Suprapubic skin (tissue), 4 donors: Measurements from ENCODE around the gene TBC1D24. TPM values are rescaled to one million over a fixed set of nuclear protein-coding genes. Genes with fewer than 3 reads are reported as not detected.

Experiments
- DNase-seq, 2 donors: peaks; one replicate each; pipeline ENCODE4 v3.0.0-alpha.2; 2019; ENCODE audit warnings: low spot score in 2 of 2
- H3K27ac ChIP-seq: fragments of 200-600 bp; sonication (generic); one replicate; pipeline ENCODE4 v1.5.1; 2019
- H3K27me3 ChIP-seq: fragments of 200-600 bp; sonication (generic); one replicate; pipeline ENCODE4 v1.5.1; 2019
- H3K36me3 ChIP-seq: fragments of 200-600 bp; sonication (generic); one replicate; pipeline ENCODE4 v1.5.1; 2019
- H3K4me1 ChIP-seq: fragments of 200-600 bp; sonication (generic); one replicate; pipeline ENCODE4 v1.5.1; 2019
- H3K4me3 ChIP-seq: fragments of 200-600 bp; sonication (generic); one replicate; pipeline ENCODE4 v1.5.1; 2019; ENCODE audit warnings: mild to moderate bottlenecking
- H3K9me3 ChIP-seq: fragments of 200-600 bp; sonication (generic); one replicate; pipeline ENCODE4 v1.5.1; 2019
- CTCF ChIP-seq, 2 donors: fragments of 200-600 bp in 1 of 2; fragments of 450-650 bp in 1 of 2; sonication (generic) in 1 of 2; IDR thresholded peaks; one replicate each; pipeline ENCODE4 v1.5.1; 2016 to 2019; ENCODE audit warnings: antibody characterized with exemption in 2 of 2, mild to moderate bottlenecking in 1 of 2, moderate library complexity in 1 of 2
- EP300 ChIP-seq: sonication (generic); formaldehyde crosslinking; IDR thresholded peaks from one replicate; pipeline ENCODE4 v1.6.1; 2017; ENCODE audit warnings: antibody characterized with exemption
- POLR2A ChIP-seq, 2 donors: fragments of 450-650 bp; IDR thresholded peaks; one replicate each; pipeline ENCODE4 v1.6.1; 2017; ENCODE audit warnings: antibody characterized with exemption in 2 of 2, mild to moderate bottlenecking in 2 of 2, moderate library complexity in 2 of 2
- POLR2AphosphoS5 ChIP-seq, 3 donors: sonication (generic); formaldehyde crosslinking; IDR thresholded peaks; one replicate each; pipeline ENCODE4 v1.6.1; 2017; ENCODE audit warnings: antibody characterized with exemption in 3 of 3
- WGBS: methylation state at CpG from one replicate; pipeline ENCODE4 v1.1.5; 2018; 5-methylcytosine and 5-hydroxymethylcytosine counted together
- total RNA-seq, 4 donors: library from RNA; depleted of rRNA; stranded (reverse); fragments of >200 nt; gene quantifications; one replicate each; pipeline ENCODE4 v1.1.0, GENCODE V29; 2016

The TBC1D24 gene
- total RNA-seq, 4 donors from 2014 or later, result 10.8 to 23.6 (median 16.5) TPM

- WGBS, result 93% methylated on average over 11 of the region's 15 CpGs
- no peak for DNase-seq
- H3K27ac ChIP-seq, result no peak overlapping the region
These were observed 55.2 kb downstream of the TBC1D24 start for GRCh38 chr16:2529961-2530628.

GRCh38 chr16:2530629-2531318 lies 55.8 kb downstream of the TBC1D24 start:
- Histone ChIP-seq H3K4me1 (peaks cover 16% of the 10 kb centered on the region), H3K36me3 (peaks cover 37% of the 10 kb centered on the region), H3K27ac (peak overlapping the region; percentile 92), H3K4me3 (peak overlapping the region; percentile 55), H3K9me3 (no peaks in the 10 kb centered on the region), H3K27me3 (no peaks in the 10 kb centered on the region)
- 82% methylated on average over 13 of the region's 14 CpGs for WGBS
- TF ChIP-seq CTCF (IDR thresholded peaks at IDR 0.05) (no peak), POLR2AphosphoS5 (IDR thresholded peaks at IDR 0.05) (no peak), POLR2A (IDR thresholded peaks at IDR 0.05) (no peak), EP300 (no peak)
- DNase-seq, result no peak

More at GRCh38 chr16:2529961-2530628, 55.2 kb downstream of the TBC1D24 start:
- H3K4me3 ChIP-seq, result no peak overlapping the region
- peaks cover 44% of the 10 kb centered on the region for H3K36me3 ChIP-seq
- no peaks in the 10 kb centered on the region for H3K9me3 ChIP-seq
- H3K4me1 ChIP-seq, result peaks cover 15% of the 10 kb centered on the region
- no peaks in the 10 kb centered on the region for H3K27me3 ChIP-seq
- TF ChIP-seq POLR2A (IDR thresholded peaks at IDR 0.05) (no peak), POLR2AphosphoS5 (IDR thresholded peaks at IDR 0.05) (no peak), CTCF (IDR thresholded peaks at IDR 0.05) (no peak), EP300 (no peak)

- peak within 1 kb of the TSS; percentile 92 for H3K27ac ChIP-seq
- DNase-seq, result no peak
- H3K9me3 ChIP-seq, result no peaks in the 10 kb centered on the region
- peak within 1 kb of the TSS; percentile 55 for H3K4me3 ChIP-seq
- TF ChIP-seq CTCF (IDR thresholded peaks at IDR 0.05) (no peak), POLR2AphosphoS5 (IDR thresholded peaks at IDR 0.05) (no peak), POLR2A (IDR thresholded peaks at IDR 0.05) (no peak), EP300 (no peak)
- peaks cover 32% of the 10 kb centered on the region for H3K36me3 ChIP-seq
- peaks cover 18% of the 10 kb centered on the region for H3K4me1 ChIP-seq
- no peaks in the 10 kb centered on the region for H3K27me3 ChIP-seq
- WGBS, result 35% methylated on average over 4 of the region's 11 CpGs
These were observed 56.4 kb downstream of the TBC1D24 start, which contains the start of gene CEMP1 for GRCh38 chr16:2531371-2531695. TSS of gene CEMP1 (minus strand) at chr16:2531408. CDS start at chr16:2531073, 335 bp downstream.

- Histone ChIP-seq H3K27ac (peak overlapping the region; percentile 92), H3K36me3 (peaks cover 27% of the 10 kb centered on the region), H3K4me3 (peak overlapping the region; percentile 55), H3K9me3 (no peaks in the 10 kb centered on the region), H3K4me1 (peaks cover 23% of the 10 kb centered on the region), H3K27me3 (no peaks in the 10 kb centered on the region)
- TF ChIP-seq CTCF (IDR thresholded peaks at IDR 0.05) (no peak), EP300 (no peak), POLR2AphosphoS5 (IDR thresholded peaks at IDR 0.05) (peak; percentile 2 to 95 (median 4)), POLR2A (IDR thresholded peaks at IDR 0.05) (peak in 1 of 2 donors; percentile 41)
- DNase-seq, result peak; percentile 99 to 100
- WGBS, result under 1% methylated on average over 22 of the region's 84 CpGs
These were observed 57.0 kb downstream of the TBC1D24 start for GRCh38 chr16:2531696-2532493.
